Renal cortical epithelial cell (primary cell): ENCODE data around the gene PRKN. TPM values are rescaled to one million over a fixed set of nuclear protein-coding genes. Genes with fewer than 3 reads are reported as not detected.
A peak's percentile ranks its signal among the peaks of the same experiment; 100 is the strongest.

ENCODE experiments used
- DNase-seq: peaks from one replicate; pipeline ENCODE4 v3.0.0-alpha.2; 2011; ENCODE audit warnings: low read depth
- total RNA-seq: library from RNA; depleted of rRNA; stranded (reverse); fragments of >200 nt; gene quantifications from 2 replicates; pipeline ENCODE4 v1.2.3, GENCODE V29; 2014

PRKN gene
- total RNA-seq, 1 donor from 2014 or later: 3.6 TPM

DNA sequence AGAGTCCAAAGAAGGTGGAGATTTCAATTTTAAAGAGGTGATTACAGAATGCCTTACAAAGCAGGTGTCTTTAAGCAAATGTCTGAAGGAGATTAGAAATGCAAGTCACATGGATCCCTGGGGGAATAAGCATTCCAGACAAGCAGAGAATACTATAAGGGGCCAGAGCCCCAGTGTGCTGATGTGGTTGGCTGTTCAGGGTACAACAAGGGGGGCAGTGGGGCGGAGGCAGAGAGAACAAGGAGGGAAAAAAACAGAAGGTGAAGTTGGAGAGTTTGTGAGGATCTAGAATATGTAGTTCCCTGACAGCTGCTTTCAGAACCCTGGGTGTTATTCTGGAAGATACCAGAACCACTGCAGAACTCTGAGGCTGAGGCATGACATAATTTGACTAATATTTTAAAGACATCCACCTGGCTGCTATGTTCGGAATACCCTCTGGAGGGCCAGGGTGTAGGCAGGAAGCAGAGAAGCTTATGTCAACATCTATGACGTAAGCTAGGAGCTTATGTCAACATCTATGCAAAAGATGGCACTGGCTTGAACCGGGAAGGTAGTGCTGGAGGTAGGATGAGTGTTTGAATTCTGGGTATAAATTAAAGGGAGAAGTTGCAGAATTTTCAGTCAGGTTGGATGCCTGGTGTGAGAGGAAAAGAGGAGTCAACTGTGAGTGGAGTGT, 1177.5 kb downstream of the PRKN start:
- DNase-seq: peak; percentile 40

DNA sequence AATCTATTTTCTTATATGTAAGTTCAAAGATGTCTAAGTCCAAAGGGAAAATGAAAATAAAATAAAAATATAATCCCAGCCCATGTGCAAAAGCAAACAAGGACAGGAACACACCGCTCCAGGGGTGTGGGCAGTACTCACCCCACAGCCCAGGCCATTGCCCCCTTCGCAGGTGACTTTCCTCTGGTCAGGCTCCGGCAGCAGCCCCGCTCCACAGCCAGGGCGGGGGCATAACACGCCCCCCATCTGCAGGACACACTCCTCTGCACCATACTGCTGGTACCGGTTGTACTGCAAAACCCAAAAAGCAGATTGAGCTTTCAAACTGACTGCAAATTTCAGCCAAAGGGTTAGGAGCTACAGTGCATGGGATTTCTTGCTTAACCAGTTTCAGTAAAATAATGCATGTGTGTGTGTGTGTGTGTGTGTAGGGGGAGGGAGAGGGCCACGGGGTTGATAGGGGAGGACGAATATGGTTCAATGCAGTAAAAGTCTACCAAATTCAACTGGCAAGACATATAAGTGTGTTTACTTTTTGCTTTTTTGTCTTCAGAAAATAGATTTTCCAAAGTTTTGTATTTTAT, 1178.8 kb downstream of the PRKN start:
- no peak for DNase-seq

DNA sequence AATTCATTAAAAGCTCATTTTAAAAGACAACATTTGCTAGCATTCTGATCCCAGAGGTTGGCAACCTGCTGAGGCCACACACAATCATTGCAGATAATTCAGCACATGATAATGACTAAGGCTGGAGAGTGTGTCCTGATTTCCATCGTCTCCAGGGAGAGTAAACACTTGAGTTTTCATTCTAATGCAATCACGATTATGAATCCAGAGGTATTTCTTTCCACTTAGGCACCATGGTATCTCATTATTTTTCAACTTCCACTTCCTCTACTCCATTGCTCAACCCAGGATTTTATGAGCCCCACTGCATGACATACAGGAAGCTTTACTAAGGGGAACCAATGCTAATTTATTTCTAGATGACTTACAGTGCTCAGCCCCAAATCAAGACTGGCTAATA, 1179.9 kb downstream of the PRKN start:
- peak; percentile 68 for DNase-seq

DNA sequence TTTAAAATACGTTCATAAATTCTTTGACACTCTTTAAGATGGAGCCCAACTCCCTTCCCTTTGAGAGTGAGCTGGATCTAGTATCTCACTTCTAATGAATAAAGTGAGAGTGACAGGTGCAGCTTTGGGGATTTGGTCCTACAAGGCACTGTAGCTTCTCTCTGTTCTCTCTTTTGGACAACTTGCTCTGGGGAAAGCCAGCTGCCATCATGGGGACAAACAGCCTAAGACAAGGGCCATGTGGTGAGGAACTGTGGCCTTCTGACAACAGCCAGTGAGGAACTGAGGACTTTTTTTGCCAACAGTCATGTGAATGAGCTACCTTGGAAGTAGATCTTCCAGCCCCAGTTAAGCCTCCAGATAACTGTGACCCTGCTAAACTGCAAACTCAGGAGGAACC, 1180.9 kb downstream of the PRKN start:
- DNase-seq: no peak

DNA sequence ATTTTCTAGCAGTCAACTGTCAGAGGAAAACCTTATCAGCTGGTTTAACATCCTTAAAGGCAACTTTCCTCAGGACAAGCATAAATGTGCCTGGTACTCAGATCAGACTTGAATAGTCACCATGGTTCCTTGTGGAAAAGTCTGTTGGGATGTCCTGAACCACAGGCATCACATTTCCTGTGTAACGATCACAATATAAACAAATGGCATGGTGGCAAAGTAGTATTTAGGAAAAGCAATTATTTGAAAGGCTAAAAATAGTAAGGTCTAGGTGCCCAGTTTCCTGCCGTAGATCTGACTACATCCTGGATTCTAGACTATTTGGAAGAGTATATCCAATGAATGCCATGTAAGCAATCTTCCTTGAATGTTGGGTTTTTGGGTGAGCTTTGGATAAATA, 1181.8 kb downstream of the PRKN start:
- no peak for DNase-seq

DNA sequence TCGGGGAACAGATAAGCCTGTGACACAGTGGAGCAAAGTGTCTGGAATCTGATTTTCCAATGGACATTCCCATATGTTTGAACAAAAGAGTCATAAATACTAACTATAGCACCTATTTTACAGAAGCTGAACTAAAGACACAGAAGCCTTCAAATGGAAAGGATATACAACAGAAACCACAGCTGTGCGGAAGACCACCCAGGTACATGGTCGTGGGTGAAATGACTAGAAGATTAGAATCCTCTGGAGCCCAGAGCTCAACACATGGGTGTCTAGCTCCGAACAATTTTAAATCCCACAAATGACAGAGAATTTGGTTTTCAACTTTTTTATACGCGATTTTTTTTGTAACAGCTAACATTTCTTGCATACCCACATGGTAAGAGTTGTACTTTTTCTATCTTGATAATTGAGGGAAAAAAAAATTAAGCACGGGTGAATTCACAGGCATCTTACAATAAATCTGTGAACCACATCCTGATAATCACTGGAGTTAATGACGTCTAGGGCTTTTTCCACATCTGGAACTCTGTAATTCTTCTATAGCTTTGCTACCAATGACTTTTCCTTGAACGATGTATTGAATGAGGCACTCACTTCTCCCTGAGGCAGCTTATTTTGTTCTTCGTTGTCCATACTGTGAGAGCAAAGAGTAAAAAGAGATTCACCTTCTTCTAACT, 1182.6 kb downstream of the PRKN start:
- DNase-seq: no peak

DNA sequence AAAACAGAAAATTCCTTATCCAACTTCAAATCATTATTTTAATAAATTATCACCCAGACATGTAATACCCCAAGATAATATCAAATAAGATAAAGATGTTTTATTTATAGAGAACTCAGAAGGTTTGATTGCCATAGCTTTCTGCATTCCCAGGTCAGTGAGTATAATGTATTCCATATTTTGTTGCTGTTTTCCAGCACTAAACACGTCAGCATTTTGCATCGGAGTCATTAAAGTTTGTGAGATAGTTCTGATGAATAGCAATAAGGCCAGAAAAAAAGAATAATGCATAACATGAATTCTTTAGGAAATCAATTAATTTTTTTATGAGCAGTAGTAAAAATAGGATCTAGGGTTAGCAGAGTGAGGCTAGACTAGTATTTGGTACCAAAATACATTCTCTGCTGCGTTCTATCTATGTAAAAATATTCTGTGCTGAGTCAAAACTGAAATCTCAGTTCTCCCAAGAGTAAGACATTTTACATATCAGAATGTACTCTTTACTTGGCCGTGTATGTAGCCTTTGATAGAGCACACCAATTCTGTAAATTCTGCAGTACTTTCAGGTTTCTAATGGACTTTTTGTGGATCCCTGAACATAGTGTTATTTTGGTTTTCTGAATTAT, 1183.8 kb downstream of the PRKN start:
- no peak for DNase-seq

DNA sequence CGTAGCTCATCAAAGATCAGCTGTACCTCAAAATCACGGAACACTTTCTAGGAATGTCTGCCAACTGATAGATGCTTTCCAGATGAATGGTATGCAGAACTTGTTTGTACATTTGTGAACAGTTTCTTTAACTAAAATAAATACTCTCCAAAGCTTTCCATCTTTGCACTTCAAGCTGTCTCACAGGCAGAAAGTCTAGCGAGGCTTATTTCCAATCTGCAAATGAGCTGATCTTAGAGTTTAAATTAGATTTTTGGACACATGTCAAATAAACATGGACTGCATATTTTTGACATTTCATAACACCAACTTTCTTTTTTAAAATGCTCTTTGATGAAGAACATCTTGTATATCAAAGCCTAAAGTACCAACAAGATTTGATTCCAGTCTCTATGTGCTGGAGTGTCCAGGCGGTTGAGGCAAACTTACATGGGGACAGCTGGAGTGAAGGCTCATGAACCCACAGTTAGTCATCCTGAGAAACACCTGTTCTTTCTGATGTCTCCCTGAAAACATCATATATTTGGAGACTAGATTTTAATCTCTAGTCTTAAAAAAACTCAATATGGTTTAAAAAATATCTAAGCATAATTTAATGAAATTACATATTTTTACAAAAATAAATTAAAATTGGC, 1185.1 kb downstream of the PRKN start:
- no peak for DNase-seq

DNA sequence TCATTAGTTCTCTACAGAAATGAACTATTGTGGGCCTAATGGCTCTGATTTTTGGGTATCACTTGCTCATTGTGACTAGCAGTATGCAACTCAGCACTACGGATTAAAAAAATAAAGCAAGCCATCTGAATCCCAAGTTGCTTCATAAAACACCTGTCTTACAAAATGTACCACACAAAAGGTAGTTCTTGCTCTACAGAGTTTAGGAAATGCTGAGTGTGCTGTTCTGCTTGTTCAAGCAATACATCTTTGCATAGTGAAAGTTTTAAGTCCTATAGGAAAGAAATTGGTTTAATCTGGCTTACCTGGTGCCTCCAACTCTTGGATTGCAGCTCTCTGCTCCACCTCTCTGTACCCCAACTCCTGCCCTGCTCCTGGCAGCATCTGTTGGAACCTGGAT, 1187.0 kb downstream of the PRKN start:
- DNase-seq: no peak

DNA sequence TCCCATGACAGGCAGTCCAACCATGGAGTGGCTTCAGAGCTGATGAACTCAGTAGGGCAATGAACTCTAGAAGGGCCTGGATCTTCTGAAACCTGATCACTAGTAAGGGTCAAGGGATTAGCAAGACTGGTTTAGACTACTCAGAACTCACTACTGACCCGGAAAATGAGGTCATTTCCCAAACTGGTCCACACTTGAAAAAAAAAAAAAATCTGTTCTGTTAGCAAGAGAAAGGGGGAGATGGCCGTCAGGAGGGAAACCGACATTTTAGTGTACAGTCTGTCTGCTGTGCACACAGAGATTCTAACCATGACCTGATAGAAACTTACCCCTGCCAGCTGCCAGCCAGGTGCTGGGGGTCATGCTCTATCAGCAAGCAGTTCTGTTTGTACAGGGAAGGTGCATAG, 1191.3 kb downstream of the PRKN start:
- DNase-seq: peak; percentile 37

DNA sequence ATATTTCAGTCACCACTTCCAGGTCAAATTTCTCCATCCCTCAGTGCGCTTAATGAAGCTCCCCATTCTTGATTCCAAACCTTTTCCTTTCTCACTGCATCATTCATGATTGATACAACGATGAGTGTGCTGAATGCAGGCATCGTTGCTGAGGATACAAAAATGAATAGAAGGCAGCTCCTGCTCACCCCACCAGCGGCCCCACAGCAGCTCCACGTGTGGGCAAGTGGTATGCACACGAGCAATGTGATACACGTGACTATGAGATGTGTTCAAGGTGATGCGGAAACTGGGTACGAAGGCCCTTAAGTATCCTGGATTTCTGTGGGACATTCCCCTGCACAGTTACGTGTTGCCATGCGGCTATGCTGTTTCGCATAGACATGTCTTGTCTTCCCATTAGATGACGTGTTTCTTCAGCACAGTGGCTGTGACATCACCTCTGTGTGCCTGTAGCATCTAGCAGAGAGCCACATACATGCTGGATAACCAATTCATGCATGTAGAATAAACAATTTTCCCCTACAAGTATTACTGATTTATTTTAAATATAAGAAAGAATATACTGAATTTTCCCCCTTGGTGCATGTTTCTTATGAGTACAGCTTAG, 1193.2 kb downstream of the PRKN start:
- no peak for DNase-seq

DNA sequence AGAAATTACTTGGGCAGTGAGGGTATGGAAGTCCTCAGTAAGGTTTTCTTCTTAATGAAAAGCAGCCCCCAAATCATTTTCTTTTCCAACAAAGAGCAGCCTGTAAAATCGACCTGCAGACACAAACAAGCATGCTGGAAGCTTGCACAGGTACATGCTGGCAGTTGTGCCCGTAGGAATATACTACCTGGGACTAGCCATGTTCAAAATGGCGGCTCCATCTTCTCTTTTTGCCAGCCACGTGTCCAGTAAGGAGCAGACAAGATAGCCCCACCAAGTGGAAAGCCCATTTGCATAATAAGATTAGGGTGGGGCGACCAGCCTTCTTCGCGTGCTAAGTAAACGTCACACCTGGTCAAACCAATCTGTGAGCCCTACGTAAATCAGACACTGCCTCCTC, 1194.3 kb downstream of the PRKN start:
- no peak for DNase-seq

DNA sequence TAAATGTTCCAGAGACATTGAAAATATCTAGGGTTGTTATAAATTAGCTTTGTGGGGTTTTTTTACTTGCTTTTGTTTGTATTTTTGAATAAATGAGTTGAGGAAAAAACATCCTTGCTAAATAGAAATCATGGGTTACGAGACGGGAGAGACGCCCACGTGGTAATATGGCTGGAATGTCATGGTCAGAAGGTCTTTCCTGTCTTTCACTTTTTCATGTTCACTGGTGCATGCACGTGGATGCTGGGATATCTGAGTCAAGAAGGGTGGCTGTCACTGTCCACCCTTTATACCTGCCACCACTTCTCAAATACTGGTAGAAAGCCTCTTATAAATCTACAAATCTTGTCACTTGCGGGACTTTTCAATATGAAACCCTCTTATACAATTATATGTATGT, 1195.0 kb downstream of the PRKN start:
- no peak for DNase-seq

DNA sequence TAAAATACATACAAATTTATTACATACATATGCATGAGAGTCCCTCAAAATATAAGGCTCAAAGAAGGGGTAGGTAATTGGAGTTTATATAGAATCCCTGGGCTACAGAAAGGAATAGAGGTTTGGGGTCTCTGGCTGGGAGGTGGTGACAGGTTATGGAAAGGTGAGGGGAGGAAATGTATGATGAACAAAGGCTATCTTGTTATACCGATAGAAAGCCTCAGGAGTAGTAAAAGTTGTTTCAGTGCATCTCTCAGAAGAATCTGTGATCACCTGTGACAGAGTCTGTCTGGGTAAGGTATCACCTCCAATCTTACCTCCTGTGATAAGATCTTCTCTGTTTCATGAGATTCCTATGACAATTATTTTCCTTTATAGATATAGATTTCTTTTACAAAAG, 1200.8 kb downstream of the PRKN start:
- DNase-seq: no peak

DNA sequence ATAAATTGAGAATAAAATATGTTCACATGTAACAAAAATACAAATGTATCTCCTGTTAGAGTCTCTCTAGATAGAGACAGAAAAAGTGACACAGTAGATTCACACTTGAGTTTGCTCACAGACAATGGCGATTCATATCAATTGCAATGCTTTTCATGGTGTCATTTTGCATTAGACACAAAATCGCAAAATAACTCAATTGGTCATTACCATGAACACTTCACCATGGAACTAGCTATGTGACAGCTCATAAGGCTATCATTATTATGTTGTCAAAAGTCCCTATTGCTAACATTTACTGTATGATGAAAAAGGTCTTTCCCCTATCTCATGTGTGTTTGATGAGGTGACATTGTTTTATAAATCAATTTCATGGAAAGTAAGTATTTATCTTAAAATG, 1204.2 kb downstream of the PRKN start:
- DNase-seq: no peak

DNA sequence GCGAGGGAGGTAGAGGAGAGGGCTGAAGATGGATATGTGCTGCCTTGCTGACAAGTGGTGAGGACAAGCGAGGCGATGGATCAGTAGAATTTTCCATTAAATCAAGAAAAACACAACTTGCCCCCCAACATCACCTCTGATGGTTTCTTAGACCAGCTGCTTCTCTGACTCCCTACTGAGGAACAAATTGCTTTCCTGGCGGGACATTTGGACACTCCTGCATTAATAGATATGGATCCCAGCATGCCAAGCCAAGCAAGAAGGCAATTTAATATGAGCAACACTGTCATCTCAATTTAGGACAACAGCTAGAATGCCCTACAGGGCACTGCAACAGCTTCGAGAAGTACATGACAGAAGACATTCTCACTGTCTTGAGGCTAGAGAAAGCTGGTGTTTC, 1205.3 kb downstream of the PRKN start:
- no peak for DNase-seq

DNA sequence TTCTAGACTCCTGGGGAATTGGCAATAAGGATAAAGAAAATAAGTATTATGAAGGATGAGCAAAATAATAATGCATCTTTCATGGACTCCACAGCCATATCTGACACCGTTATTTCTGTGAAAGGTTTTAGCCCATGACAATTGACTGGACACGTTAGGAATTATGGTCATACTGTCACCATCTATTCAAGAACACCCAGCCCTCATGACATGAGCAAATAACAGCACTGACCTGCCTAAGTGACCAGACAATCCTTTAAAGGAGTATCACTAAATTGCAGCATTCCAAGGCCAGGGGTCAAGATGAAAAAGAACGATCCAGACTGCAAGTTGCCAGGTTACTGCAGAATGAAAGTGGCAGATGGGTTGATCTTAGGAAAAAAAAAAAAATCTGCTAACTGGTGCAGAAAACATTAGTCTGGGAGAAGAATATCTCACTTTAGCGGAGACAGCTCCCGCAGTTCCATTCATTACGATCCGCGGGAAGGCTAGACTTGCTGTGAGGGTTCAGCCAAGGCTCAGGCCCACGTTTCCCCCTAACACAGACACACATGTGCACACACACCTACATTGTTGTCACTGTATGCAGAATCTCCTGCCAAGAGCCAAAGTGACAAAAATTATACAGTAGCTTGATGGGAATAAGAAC, 1216.0 kb downstream of the PRKN start:
- no peak for DNase-seq

DNA sequence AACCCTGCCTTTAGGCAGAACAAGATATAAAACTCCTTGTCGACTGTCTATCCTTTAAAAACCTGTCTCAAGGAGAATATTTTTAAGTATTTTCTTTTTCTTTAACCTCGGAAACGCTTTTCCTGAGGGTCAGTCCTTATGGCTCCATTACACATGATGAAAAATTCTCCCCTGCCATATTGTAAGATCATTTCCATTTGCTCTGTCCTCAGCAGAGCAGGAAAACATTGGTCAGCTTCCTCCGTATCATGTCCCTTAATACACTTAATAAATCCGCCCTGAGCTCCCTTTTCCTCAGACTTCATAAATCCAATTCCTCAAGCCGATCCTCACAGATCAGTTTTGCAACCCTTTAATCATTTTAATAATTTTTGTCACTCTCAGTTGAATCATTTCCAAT, 1219.2 kb downstream of the PRKN start:
- DNase-seq: no peak

DNA sequence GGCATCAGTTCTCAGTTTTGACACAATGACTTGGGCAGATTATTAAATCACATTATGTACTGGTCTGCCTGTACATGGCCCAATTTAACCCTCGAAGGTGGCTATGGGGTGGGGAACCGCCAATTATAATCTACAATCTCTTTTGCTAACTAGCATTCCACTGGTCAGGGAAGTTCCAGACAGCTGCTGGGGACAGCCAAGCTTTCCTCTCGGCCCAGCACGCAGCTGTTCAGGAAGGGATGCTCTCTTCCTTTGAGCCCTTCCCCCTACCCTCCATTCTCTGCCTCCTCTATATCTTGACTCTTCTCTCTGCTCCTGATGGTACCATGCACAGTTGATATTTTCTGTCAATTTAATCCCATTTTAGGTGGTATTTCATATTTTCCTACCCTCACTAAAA, 1220.2 kb downstream of the PRKN start:
- DNase-seq: no peak

DNA sequence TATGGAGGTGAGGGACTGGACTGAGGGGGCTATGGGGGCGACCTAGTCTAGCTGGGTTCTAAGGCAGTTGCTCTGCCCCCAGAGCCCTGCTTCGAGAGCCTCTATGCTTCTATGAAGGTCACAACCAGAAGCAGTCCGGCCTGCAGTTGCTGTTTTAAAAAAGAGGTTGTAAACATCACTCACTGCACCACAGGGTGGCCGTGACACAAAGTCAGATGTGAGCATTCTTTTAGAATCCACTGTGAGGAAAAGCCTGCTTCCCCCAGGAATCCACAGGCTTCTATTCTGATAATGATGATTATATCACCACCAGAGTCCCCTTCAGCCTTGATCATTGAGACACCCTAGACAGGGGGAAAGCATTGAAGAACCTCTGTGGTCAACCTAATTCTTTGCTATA, 1224.0 kb downstream of the PRKN start:
- DNase-seq: peak; percentile 4

DNA sequence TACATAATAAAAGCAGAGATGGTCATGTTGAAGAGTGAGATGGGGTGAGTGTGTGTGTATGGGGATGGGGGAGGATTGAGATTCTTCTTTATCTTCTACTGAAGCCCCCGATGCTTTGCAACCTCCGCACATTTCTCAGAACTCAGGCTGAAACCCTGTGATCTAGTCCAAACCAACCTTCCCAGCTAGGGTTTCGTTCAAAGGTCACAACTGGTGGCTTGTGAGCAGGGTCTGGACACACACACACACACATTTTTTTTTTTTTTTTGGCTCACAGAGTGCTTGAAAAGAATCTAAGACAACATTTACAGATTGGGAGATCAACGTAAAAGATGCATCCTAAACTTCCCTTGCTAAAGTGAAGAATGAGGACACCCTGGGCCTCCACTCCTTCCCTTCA, 1228.7 kb downstream of the PRKN start:
- DNase-seq: no peak

DNA sequence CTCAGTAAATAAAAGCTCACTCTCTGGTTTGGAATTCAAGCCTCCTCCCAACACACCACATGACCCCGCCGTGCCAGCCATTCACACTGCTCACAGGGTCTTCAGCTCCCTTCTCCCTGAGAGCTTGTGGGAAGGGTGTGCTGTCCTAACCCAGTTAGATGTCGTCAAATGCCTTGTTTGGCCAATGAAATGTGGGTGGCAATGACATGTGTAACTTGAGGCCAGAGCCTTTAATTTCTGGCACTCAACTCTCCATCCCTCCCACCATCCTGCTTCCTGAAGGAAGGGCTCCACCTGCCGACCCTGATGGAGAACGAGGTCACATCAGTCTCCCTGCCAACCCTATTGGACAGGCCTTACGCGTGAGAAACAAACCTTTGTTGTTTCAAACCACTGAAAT, 1229.2 kb downstream of the PRKN start:
- peak; percentile 75 for DNase-seq
